Stimulated activated CD4-positive, alpha-beta T cell treated with anti-CD3 and anti-CD28 coated beads, Interleukin-4, amount 100 ng/mL, for 4 hours (primary cell): ENCODE measurements around the gene ZFPM1.
"Not testable (repeated sequence)": the region's sequence is repeated elsewhere in the genome, so short reads cannot be mapped to it uniquely, and the experiment has no call there.

Experiments
- DNase-seq, 2 experiments: peaks; one replicate each; pipeline ENCODE4 v3.0.0-alpha.2; 2020

ZFPM1 gene

DNA sequence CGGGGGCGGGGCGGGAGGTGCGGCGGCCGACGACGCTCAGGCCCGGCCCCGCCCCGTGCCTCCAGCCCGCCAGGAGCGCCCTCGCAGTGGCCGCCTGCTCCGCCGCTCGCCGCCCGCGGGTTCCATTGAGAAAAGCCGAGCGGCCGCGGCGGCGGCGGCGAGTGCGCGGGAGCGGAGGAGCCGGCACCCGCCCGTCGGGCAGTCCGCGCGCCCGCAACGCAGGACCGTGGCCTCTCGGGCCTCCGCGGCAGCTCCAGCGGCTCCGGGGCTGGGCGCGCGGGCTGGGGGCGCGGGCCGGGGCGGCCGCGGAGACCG, at the start of gene ZFPM1:
Gene ZFPM1, plus strand, starts transcription at position 64 of the 315 bp plus-strand sequence. CDS start 359 bp downstream, outside the sequence.
- no peak for DNase-seq

DNA sequence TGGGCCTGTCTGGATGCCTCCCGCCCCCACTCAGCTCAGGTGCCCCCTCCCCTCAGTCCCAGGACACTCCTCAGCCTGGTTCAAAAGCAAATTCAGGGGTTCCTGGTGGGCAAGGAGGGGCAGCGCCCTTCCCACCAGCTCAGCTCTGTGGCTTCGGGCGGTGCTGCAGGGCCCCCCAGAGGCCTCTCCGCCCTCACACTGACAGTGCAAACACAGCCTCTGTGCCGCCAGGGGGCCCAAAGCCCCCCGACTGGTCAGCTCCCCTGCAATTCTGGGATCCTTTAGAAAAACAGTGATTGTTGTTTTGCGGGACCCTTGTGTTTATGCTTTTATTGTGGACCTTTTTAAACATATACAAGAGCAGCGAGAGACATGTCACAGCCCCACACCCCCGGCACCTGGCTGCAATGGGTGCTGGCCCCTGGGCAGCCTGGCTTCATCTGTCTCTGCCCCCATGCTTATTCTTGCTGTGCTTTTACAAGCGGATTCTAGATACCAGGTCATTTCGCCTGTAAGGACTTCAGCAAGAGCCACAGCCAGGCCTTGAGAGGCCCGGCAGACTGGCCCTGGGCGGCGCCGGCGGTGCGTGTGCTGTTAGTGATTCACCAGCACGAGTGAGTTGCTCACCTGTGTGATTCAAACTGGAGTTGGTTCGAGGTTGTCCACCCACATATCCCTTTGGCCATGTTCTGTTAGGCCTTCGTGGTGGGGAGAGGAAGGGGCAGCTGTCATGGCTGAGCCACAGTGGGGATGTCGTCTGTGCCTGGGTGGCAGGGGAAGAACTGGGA, 49.1 kb upstream of the ZFPM1 start:
- DNase-seq = no peak

GRCh38 chr16:88404769-88405168, 48.3 kb upstream of the ZFPM1 start:
- DNase-seq = no peak

- no peak for DNase-seq
Measured at GRCh38 chr16:88405216-88406060, 47.6 kb upstream of the ZFPM1 start.

DNA sequence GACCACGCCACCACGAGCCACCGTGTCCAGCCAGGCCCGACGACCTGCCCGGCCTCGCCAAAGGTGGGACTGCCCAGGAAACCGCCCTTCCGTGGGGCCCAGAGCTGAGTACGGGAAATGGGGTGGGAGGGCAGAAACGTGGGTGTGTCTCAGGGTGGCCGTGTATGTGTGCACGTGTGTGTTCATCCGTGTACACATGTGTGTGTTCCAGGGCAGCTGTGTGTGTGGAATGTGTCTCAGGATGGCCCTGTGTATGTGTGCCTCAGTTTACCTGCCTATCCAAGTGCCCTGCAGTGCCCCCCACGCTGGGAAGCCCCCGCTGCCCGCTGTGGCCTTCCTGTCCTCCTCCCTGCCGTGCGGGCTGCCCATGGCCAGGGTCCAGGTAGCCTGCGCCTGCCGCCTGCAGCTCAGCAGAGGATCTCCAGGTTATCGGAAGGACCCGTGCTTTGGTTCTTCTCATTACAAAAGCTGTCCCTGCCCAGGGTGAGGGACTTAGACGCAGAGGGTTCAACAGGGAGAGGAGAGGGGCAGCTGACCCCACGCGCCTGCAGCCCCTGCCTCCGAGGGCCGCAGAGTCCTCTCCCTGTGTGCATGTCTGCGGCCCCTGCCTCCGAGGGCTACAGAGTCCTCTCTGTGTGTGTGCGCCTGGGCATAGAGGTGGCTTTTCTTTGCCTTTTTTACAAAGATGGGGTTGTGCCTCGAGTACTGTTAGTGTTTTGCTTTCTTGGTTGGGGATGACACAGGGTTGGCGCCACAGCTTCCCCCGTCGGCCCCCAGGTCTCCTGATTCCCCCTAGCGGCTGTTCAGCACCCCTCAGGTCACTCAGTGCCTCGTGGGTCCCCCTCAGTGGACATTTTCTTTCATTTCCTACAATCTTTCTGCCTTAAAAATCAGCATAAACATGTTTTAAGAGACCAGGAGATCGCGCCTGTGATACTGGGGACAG, 46.7 kb upstream of the ZFPM1 start:
- DNase-seq = no peak

- no peak for DNase-seq
Measured at GRCh38 chr16:88407042-88407420, 46.0 kb upstream of the ZFPM1 start.

GRCh38 chr16:88407807-88408206, 45.3 kb upstream of the ZFPM1 start:
- no peak for DNase-seq

DNA sequence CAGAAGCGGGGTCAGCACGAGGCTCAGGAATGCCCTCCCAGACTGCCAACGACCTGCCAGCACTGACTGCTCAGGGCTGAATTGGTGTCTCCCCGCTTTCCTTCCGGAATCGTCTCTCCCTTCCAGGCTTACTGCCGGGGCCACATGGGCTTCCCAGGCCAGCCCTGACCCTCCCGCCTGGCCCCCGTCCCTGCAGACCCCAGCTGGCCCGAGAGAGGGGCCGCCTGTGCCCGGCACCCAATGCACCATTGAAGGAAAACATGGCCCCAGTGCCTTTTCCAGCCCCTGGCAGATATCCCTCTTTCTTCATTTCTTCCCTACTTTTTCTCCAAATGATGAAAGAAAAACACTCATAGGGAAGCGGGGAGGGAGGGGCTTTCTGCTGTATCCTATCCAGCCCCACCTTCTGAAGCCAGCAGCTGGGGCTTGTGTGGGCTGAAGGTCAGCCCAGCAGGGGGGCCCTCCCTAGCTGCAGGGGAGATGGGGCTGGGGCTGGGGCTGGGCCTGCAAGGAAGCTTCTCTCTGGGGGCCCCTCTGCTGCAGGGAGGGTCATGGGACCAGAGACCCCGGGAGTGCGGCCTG, 44.4 kb upstream of the ZFPM1 start:
- no peak for DNase-seq

GRCh38 chr16:88409296-88410065, 43.6 kb upstream of the ZFPM1 start:
- DNase-seq = no peak

GRCh38 chr16:88410297-88410968, 42.6 kb upstream of the ZFPM1 start:
- DNase-seq = not testable (repeated sequence)

- DNase-seq = no peak
Measured at GRCh38 chr16:88411951-88412576, 41.0 kb upstream of the ZFPM1 start.

DNA sequence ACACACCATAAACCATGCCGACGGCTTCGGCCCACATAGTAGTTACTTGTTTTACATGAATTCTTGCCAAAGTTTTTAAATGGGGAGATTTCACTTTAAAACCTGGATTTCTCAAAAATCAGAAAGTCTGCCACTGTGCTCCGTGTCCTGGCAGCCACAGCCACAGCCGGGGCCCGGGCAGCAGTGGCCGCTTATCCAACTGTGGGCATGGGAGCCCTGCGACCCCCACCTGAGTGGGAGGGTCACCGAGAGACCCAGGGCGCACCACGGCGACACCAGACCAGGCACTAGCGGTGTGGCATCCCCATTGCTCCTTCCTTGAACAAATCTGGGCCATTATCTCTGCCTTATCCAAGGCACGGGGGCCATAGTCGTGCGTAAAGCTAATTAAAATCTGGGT, 40.3 kb upstream of the ZFPM1 start:
- DNase-seq = no peak

- no peak for DNase-seq
Measured at GRCh38 chr16:88413231-88413630, 39.8 kb upstream of the ZFPM1 start.

DNA sequence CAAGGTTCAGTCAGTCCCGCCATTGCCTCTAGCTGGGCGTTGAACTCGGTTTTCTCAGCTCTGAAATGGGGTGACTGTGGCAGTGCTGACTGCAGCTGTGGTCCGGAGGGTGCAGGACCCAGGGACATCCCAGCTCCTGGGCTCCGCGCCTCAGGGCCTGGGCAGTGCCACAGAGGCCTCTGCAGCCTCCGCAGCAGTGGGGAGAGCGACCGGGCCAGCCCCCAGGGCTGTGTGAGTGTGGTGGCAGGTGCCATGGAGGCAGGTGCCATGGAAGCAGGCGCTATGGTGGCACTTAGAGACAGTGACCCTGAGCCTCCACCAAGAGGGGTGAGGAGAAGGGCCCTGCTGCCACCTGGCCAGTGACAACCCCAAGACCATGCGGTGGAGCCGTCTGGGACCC, 39.4 kb upstream of the ZFPM1 start:
- DNase-seq = no peak

GRCh38 chr16:88414521-88415380, 38.3 kb upstream of the ZFPM1 start:
- no peak for DNase-seq

DNA sequence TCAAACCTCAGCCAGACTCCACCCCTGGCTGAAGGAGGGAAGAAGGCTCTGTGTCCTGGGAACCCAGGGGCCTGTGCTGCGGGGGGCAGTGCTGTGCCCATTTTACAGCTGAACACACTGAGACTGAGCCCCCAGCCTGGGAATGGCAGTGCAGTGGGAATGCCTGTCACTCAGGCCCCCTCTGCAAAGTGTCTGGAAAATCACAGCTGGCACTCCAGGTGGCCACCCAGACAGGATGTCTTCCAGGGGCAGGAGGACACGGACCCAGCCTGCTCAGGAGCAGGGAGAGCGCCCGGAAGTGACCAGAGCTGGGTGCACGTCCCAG, 37.7 kb upstream of the ZFPM1 start:
- DNase-seq = no peak

DNA sequence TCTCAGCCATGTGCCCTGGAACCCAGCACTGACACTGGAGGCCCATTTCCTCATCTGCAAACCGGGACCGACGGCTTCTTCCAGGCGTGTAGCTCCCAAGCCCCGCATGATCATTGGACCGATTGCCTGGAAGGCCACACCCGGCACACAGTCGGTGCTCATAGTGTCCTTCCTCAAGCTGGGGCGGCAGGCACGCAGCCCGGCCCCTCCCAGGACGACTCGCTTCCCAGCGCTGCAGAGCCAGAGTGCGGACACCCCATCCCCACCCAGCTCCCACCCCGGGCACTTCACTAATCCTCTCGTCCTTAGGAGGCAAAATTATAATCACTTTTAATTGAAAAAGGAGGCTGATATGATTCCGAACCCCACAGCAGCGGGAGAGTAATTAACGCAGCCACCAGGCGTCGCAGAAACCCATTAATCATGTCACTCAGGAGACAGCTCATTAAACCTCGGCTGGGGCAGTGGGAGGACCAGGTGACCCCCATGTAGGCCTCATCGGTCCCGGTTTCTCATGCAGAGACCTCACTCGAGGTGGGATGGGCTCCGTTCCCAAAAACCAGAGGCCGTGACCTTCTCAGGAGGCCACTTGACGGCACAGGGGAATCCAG, 37.3 kb upstream of the ZFPM1 start:
- DNase-seq = no peak

GRCh38 chr16:88416686-88417085, 36.4 kb upstream of the ZFPM1 start:
- no peak for DNase-seq

- DNase-seq = no peak
Measured at GRCh38 chr16:88417684-88418476, 35.2 kb upstream of the ZFPM1 start.
